GM19324 (cell line): ENCODE data around the gene CLMP.
"Not testable (repeated sequence)": the region's sequence is repeated elsewhere in the genome, so short reads cannot be mapped to it uniquely, and the experiment has no call there.

Experiments used
- ATAC-seq: cut with Tn5 transposase; IDR thresholded peaks from one replicate; pipeline ENCODE4 v1.9.1; 2021; ENCODE audit warnings: mild to moderate bottlenecking, moderate library complexity; ENCODE audit not compliant: unreplicated experiment, low FRiP score

The CLMP gene

GRCh38 chr11:123173856-123174186 is 21.2 kb downstream of the CLMP start:
- no peak for ATAC-seq

- no peak for ATAC-seq
Observed at GRCh38 chr11:123173040-123173855, 21.8 kb downstream of the CLMP start.

GRCh38 chr11:123170929-123171328 is 24.1 kb downstream of the CLMP start:
- no peak for ATAC-seq

GRCh38 chr11:123169821-123170220 is 25.2 kb downstream of the CLMP start:
- no peak for ATAC-seq

- ATAC-seq: no peak
Observed at GRCh38 chr11:123168955-123169484, 26.0 kb downstream of the CLMP start.

GRCh38 chr11:123168241-123168640 is 26.8 kb downstream of the CLMP start:
- no peak for ATAC-seq

- no peak for ATAC-seq
Observed at GRCh38 chr11:123166071-123166559, 28.9 kb downstream of the CLMP start.

- no peak for ATAC-seq
Observed at GRCh38 chr11:123164732-123165450, 30.2 kb downstream of the CLMP start.

- ATAC-seq: no peak
Observed at GRCh38 chr11:123163621-123164020, 31.4 kb downstream of the CLMP start.

GRCh38 chr11:123161376-123162030 is 33.5 kb downstream of the CLMP start:
- no peak for ATAC-seq

GRCh38 chr11:123159183-123159857 is 35.7 kb downstream of the CLMP start:
- ATAC-seq: no peak

- ATAC-seq: no peak
Observed at GRCh38 chr11:123158033-123159003, 36.7 kb downstream of the CLMP start.

GRCh38 chr11:123152951-123153350 is 42.1 kb downstream of the CLMP start:
- no peak for ATAC-seq

GRCh38 chr11:123152346-123152745 is 42.7 kb downstream of the CLMP start:
- not testable (repeated sequence) for ATAC-seq

GRCh38 chr11:123151796-123152195 is 43.3 kb downstream of the CLMP start:
- no peak for ATAC-seq

GRCh38 chr11:123151366-123151765 is 43.7 kb downstream of the CLMP start:
- no peak for ATAC-seq

GRCh38 chr11:123150882-123151281 is 44.2 kb downstream of the CLMP start:
- ATAC-seq: no peak

- ATAC-seq: no peak
Observed at GRCh38 chr11:123148965-123149364, 46.1 kb downstream of the CLMP start.

GRCh38 chr11:123145661-123146060 is 49.4 kb downstream of the CLMP start:
- no peak for ATAC-seq
